ENCODE measurements around the gene SHE.

DNA sequence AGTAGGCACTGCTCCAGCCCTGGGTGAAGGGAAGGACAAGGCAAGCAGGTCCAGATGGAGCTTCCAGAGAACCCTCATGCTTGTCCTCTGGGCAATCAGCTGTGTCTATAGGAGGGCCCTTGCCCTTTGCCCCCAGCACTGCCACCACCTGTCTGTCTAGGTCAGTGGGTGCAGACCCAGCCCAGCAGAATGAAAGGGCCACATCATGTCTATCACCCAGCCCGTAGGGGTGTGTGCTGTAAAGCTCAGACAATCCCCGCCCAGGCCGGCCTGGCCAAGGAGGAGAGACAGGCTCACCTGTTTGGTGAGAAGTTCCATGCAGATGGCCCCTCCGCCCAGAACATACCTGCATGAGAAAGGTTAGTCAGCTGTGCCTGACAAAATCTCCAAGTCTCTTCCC, 49.3 kb upstream of the SHE start:
- TF ChIP-seq POLR2AphosphoS5 (IDR thresholded peaks at IDR 0.05; ENCODE audit: low read depth, low read length) (no peak), TAF1 (IDR thresholded peaks at IDR 0.05; ENCODE audit: borderline replicate concordance, insufficient read depth, low read length) (no peak)
